Frontal cortex (tissue), 4 donors: Measurements from ENCODE around the gene UBE2G2. TPM values are rescaled to one million over a fixed set of nuclear protein-coding genes. Genes with fewer than 3 reads are reported as not detected.
A peak's percentile ranks its signal among the peaks of the same experiment; 100 is the strongest.

Experiments used
- DNase-seq, 2 donors: peaks; one replicate each; pipeline ENCODE4 v3.0.0; 2012; ENCODE audit warnings: low spot score in 2 of 2
- FAIRE-seq: peaks from 2 replicates; lab custom pipeline; 2012; peaks lifted over from hg19 to GRCh38; lab: Jason Lieb, UNC
- total RNA-seq: library from RNA; depleted of rRNA; stranded (reverse); fragments of >200 nt; gene quantifications from one replicate; pipeline ENCODE4 v1.2.3, GENCODE V29; 2014
- donor health status: control.
- donor health status: control.
- donor health status: control.

Gene UBE2G2
- total RNA-seq, 1 donor from 2014 or later = 39.9 TPM

DNA sequence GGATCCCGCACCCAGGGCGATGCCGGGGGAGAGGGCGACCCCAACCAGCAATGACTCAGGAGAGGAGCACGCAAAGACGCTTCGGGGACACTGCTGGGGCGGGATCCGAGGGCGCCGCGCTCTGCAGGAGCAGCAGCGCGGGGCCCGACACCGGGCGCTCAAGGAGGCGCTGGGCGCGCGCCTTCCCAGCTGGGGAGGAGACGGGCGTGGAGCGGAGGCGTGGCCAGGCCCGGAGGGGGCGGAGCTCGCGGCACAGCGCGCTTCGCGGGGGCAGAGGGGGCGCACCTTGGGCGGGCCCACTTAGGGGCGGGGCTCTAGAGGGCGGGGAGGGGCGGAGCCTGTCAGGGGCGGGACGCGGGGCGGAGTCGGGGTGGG lies 15.9 kb upstream of the UBE2G2 start:
- peak; percentile 97 to 98 for DNase-seq
- FAIRE-seq = no peak

DNA sequence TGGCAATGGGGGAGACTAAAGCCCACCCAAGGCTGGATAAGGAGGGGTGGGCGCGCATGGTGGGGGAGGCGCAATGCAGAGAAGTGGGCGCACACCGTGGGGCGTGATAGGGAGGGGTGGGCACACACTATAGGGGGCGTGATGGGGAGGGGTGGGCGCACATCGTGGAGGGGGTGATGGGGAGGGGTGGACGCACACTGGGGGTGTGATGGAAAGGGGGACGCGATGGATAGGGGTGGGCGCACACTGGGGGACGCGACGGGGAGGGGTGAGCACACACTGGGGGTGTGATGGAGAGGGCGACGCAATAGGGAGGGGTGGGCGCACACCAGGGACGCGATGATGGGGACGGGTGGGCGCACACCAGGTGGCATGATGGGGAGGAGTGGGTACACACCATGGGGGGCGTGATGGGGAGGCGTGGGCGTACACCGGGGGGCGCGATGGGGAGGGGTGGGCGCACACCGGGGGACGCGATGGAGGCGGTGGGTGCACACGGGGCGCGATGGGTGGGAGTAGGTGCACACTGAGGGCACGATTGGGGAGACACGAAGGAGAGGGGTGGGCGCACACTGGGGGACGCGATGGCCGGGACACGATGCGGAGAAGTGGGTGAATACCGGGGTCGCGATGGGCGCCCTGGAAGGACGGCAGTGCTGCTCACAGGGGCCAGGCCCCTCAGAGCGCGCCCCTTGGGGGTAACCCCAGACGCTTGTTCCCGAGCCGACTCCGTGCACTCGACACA lies 15.3 kb upstream of the UBE2G2 start:
- no peak for FAIRE-seq
- no peak for DNase-seq

DNA sequence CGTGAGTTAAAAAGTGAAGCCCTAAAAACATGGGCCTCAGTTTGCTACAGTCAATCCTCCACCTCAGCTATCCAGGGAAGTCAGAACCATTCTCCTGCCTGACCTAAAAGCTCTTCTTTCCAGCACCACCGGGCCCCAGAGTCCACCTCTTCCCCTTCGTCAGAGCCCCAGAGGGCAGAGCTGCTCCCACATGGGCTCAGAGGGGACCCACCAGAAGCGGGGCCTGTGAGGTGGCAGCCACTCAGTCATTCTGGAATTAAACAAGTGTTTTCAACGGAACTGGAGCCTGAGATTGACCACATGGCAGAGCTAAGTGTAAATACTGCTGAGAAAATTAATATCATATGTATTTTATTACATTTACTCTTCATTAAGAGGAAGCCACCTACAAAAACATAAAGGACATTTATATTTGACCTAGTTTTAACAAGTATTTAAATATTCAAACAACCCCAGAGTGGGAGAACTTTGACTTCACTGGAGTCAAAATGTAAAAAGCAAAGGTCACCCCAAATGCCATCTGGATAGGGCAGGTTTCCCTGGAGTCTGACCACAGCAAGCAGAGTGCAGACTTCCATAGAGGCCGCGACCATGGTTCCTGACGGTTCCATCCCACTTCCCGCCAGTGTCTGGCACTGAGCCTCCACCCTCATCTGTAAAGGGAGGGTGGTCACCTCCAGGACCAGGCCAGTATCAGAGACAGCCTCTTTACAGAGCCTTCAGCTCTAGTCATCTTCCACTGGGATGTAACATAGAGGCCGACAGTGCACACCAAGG lies 14.4 kb upstream of the UBE2G2 start:
- FAIRE-seq (no peak), DNase-seq (no peak)

DNA sequence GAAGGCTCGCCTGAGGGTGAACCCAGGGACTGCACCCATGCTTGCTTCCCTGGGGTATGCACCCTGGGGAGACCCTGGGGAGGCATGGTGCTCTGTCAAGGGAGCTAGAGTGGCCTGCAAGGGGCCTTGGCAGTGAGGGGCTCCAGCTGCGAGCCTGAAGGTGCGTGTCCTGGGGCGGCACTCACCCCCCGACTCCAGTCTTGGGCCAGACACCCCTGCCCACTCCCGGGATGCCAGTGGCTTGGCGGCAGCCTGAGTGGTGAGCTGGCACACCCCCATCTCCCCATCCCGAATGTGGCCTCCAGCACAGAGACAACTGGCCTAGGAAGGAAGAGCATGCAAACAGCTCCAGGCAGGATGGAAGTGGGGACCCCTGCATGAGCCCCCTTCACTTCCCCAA lies 13.6 kb upstream of the UBE2G2 start:
- DNase-seq = no peak
- no peak for FAIRE-seq

DNA sequence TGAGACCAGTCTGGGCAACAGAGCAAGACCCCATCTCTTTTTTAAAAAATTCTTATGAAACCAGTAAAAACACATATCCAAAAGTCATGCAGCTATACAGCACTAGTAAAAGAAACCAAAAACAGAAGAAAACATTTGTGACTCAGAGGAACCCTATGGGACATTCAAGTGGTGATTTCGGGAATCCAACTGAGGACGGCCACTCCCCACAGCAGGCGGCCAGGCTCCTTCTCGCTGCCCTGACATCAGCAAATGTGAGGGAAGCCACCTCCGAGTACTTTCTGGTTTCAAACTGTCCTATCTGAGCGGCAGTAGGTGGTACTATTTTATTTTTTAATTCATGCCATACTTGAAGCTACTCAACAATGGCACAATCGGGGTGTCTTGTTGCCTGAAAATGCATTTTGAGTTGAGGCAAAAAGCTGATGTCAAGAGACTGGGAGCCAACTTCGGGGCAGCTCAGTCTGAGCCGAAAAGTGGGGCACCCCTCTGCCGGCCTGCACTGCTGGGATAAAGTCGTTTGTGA lies 12.9 kb upstream of the UBE2G2 start:
- no peak for FAIRE-seq
- DNase-seq = no peak

DNA sequence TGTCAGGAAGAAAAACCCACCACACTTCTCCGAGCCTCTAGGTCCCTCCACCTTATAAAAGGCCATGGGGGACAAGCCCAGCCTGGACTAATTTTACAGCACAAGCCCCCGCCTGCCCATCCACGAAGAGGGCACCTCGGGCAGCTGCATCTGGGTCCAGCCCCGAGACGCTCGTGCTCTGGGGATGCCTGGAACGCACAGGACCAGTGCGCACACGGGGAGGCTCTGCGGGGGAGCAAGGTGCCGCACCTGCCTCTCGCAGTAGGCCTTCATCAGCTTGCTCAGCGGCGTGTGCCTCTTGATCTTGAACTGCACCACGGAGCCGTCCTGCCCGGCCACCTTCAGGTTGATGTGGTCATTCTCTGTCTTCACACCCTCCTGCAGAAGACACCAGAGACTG lies 12.1 kb upstream of the UBE2G2 start:
- DNase-seq (no peak), FAIRE-seq (no peak)

DNA sequence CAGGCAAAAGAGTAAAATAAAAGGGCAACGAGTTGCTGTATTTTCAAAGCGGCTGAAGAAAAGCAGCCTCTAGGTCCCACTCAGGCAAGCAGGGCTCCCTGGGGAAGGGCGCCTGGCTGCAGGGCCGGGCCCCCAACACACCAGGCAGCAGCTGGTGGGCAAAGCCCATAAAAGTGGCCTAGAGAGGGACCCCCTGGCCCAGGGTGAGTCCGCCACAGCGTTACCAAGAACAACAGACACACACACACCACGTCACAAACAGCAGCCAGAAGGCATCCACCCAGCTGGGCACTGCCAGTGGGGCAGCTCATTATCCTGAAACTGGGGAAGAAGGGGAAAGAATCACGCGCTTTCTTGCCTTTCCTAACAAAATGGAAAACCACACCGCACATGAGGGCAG lies 11.5 kb upstream of the UBE2G2 start:
- FAIRE-seq = no peak
- no peak for DNase-seq

DNA sequence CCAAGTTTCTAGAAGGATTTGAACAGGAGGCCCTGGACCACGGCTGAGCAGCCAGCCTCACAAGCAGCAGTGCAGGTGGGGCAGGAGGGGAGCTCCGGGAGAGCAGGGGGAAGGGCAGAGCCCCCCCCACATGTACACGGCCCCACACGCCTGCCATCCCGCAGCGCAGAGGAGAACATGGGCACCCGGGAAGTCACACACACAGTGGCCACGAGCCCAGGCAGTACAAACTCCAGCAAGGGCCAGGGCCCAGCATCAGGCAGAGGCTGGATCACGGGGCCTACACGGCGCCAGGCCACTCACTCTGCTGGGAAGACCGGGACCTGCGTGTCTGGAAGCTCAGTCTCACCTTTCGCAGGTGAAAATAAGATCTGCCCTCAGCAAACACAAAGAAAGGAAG lies 11.0 kb upstream of the UBE2G2 start:
- no peak for DNase-seq

DNA sequence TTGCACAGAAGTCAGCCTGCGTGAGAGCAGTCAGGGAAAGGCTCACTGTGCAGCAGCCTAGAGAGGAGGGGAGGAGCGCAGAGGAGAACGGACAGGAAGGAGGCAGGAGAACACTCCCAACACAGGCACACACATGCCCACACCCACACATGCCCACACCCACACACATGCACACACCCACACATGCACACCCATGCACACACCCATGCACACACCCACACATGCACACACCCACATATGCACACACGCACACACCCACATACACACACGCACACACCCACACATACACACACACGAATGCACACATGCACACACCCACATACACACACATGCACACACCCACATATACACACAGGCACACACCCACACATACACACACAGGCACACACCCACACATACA lies 9.2 kb upstream of the UBE2G2 start:
- FAIRE-seq (no peak), DNase-seq (no peak)

More for the DNA sequence above, 11.0 kb upstream of the UBE2G2 start:
- no peak for FAIRE-seq

DNA sequence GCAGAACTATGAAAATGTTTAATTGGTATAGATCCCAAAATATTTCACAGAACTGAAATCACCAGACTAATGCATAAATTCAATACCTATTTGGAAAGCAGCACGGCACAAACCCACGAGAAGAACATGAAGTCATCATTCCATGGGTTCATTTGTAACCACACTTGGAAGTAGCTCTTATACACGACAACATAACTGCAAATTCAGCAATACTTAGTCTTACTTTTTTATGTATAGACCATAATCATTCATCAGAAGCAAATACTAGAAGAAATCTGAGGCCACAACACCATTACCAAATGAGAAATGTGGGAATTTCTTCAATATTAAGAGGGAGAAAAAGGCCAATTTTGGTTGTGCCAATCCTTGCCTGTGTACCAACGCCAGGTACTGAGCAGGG lies 4.2 kb upstream of the UBE2G2 start:
- FAIRE-seq (no peak), DNase-seq (no peak)

DNA sequence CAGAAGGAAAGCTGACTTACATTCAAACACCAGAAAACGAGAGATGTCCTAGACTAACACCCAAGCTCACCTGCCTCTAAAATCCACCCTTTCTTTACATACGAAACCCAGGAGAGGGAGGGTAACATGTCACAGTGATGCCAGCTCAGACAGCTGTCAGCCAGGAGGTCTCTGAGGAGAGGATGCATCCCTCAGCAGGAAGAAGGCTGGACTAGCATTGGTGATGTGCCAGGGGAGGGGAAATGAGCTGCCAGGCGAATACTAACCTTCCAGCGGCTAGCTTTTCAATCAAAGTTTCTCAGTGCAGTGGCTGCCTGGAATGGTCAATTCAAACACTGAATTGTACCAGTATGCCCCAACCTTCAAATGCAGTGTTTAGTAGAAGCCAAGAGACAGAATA lies 3.6 kb upstream of the UBE2G2 start:
- DNase-seq = no peak
- FAIRE-seq = no peak

DNA sequence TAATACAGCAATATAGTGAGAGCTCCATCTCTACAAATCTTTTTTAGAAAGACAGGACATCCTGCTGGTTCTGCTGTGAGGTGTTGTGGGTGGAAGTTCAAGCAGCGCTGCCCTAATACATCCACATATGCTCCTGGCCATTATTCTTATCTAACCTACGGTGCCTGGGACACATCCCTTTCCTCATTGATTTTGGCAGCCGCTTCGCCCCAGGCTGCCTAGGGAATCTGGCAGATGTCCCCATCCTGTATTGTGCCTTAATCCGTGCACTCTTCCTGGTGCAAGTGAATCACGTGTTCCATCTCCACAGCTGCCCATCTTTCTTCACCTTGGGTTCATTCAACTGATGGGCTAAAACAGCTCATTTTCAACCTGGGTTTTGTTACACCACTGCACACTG lies 3.1 kb upstream of the UBE2G2 start:
- DNase-seq (no peak), FAIRE-seq (no peak)

DNA sequence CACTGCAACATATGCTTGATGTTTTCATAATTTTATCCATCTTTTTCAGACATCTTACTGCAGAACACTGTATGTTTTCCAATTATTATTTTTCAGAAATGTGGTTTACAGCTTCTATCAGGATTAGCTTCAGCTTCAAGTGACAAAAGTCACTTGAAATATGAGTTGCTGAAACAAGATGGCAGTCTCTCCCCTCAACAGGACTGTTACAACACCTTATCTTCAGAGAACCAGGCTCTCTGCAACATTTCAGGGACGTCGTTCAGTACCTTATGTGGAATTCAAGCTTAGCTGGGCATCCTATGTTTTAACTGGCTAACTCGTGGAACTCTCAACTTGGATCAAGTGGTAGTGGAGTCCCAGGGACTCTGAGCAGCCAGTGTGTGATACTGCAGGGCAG lies 2.0 kb upstream of the UBE2G2 start:
- FAIRE-seq (no peak), DNase-seq (no peak)

DNA sequence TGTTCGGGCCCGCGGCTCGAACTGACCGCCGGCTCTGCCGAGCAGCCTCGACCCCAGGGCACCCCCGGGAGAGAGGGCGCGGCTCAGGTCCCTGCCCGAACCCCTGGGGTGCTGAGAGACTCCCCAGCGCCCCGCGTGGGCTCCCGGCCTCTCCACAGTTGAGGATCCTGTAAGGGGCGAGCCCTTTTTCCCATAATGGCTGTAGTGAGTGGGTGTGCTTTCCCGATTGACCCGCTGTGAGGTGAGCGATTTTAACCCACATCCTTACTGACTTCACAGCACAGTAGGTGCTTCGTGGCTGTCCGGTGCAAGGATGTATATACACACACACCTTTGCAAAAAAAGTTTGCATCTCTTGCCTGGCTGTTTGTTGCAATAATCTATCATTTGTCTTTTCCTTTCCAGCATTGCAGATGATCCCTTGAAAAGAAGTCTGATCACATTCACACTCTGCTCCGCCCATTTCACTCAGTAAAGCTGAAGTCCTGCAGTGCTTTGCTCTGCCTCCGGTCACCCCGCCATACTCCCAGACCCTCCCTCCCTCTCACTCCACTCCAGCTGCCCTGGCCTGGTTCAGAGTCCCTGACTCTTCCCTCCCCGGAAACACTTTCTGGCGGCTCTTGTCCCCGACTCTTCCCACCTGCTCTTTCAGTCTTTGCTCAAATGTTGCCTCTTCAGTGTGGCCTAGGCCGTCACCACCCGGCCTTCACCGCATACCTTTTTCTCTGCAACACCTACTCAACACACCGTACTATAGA lies 955 bp upstream of the UBE2G2 start:
- no peak for DNase-seq

DNA sequence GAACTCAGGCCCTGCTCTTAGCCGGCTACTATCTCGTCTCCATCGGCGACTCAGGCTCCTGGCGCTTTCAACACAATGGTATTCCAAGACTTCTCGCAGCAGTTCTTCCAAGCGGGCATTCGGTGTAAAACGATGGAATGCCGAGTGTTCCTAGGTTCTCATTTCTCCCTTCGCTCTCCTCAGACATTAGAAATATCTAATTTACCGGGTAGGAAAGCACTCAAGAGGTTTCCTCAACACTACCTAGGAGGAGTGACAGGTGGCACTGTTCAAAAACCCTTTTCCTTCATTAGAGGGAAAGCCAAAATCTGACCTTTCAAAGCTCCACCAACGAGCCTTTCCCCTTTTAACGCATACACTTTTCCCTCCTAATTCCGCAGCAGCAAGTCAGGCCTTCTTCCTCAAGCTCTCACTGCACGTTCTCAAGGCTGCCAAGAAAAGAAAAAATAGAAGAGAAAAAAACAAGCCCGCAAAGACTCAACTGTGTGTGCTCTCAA lies 601 bp downstream of the UBE2G2 start:
- DNase-seq (peak in 1 of 2 donors; percentile 36), FAIRE-seq (no peak)

More for the DNA sequence above, 955 bp upstream of the UBE2G2 start:
- FAIRE-seq = no peak

DNA sequence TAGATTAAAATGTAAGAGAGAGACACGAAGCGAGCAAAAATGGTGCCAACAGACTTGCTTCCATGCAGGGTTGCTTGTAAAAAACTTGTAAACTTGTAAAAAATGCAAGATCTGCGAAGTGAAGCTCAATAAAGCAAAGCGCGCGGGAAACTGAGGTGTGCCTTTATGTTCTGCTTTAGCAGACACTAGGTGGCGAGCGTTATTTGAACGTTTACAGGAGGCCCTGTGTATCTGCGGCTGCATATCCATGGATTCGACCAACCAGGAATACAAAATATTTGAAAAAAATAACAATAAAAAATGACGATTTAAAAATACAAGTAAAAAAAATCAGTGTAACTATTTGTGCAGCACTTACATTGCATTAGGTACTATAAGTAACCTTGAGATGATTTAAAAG lies 1.5 kb downstream of the UBE2G2 start:
- no peak for FAIRE-seq
- DNase-seq = no peak

DNA sequence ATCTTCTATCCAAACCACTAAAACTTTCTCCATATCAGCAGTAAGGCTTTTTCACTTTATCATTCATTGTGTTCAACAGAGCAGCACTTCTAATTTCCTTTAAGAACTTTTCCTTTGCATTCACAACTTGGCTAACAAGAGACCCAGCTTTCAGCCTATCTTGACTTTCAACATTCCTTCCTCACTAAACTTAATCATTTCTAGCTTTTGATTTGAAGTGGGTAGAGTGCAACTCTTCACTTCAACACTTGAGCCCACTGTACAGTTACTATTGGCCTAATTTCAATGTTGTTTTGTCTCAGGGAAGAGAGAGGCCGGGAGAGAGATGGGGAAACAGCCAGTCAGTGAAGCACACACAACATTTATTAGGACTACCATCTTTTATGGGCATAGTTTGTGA lies 2.0 kb downstream of the UBE2G2 start:
- FAIRE-seq = no peak
- no peak for DNase-seq

DNA sequence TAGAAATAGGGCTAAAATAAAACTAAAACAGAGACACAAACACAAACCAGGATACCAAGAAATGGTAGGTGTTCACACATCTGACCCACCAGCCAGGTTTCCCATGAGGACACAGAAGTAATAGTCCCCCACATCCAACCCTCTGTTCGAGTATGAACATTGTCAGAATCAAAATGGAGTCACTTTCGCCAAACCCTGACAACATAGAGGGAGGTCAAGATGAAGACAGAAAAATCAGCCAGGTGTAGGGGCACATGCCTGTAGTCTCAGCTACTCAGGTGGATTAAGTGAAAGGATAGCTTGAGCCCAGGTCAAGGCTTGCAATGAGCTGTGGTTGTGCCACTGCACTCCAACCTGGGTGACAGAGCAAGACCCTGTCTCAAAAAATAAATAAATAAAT lies 3.8 kb downstream of the UBE2G2 start:
- FAIRE-seq = no peak
- no peak for DNase-seq

DNA sequence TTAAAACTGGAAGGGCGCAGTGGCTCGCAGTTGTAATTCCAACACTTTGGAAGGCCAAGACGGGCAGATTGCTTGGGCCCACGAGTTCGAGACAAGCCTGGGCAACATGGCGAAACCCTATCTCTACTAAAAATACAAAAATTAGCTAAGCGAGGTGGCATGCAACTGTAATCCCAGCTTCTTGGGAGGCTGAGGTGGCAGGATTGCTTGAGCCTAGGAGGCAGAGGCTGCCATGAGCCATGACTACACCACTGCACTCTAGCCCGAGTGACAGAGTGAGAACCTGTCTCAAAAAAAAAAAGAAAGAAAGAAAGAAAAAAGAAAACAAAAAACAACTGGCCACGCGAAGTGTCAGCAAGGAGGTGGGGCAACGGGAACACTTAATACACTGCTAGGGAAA lies 6.3 kb downstream of the UBE2G2 start:
- FAIRE-seq (no peak), DNase-seq (no peak)

DNA sequence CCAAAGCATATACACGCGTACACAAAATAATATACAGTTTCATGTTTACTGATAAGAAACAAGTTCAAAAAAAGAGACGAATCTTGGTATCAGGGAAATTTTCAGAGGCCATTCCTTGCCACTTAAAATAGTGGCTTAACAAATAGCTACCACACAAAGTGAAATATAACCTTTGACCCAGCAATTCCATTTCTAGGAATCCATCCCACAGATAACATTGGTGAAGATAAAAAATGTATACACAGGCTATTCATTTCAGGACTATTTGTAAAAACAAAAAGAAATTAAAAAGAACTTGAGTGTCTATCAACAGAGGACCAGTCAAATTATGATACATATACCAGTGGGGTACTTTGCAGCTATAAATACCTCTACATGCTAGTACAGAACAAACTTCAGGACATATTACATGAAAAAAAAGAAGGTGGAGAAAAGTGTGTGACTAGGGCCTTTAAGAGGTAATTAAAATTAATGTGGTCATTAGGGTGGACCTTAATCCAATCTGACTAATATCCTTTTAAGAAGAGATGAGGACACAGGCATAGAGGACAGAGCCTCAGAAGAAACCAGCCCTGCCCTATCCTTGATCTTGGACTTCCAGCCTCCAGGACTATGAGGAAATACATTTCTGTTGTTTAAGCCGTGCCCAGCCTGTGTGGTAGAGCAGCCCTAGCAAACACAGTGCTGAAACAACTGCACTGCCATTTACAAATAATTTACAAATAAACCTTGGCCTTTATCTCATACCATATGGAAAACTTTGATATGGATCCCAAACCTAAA lies 7.8 kb downstream of the UBE2G2 start:
- no peak for DNase-seq
- FAIRE-seq = no peak
